Uterus (tissue), 4 donors: ENCODE results near the gene MTHFR. TPM values are rescaled to one million over a fixed set of nuclear protein-coding genes. Genes with fewer than 3 reads are reported as not detected.
A peak's percentile ranks its signal among the peaks of the same experiment; 100 is the strongest.

Source experiments
- DNase-seq, 2 donors: peaks; one replicate each; pipeline ENCODE4 v3.0.0-alpha.2; 2019 to 2020
- H3K27ac ChIP-seq, 2 donors: fragments of 200-600 bp; sonication (generic); 1 replicate in 1 of 2; 2 replicates in 1 of 2; pipeline ENCODE4 v1.5.1; 2016 to 2018
- H3K27me3 ChIP-seq, 2 donors: fragments of 200-600 bp; sonication (generic); one replicate each; pipeline ENCODE4 v1.5.1; 2018 to 2019; ENCODE audit warnings: control low read depth in 1 of 2
- H3K36me3 ChIP-seq, 2 donors: fragments of 200-600 bp; sonication (generic); one replicate each; pipeline ENCODE4 v1.5.1; 2019; ENCODE audit warnings: control low read depth in 1 of 2
- H3K4me1 ChIP-seq, 2 donors: fragments of 200-600 bp; sonication (generic); one replicate each; pipeline ENCODE4 v1.5.1; 2018 to 2019; ENCODE audit warnings: control low read depth in 1 of 2
- H3K4me3 ChIP-seq, 2 donors: fragments of 200-600 bp; sonication (generic); 1 replicate in 1 of 2; 2 replicates in 1 of 2; pipeline ENCODE4 v1.5.1; 2018 to 2019; ENCODE audit warnings: mild to moderate bottlenecking in 1 of 2
- H3K9me3 ChIP-seq, 2 donors: fragments of 200-600 bp; sonication (generic); one replicate each; pipeline ENCODE4 v1.5.1; 2019; ENCODE audit warnings: control low read depth in 1 of 2
- CTCF ChIP-seq, 4 experiments: fragments of 200-600 bp in 2 of 4; fragments of 450-650 bp in 2 of 4; sonication (generic) in 2 of 4; IDR thresholded peaks; one replicate each; pipeline ENCODE4 v1.5.1; 2016 to 2019; ENCODE audit warnings: antibody characterized with exemption in 4 of 4, mild to moderate bottlenecking in 2 of 4, moderate library complexity in 1 of 4
- POLR2A ChIP-seq, 2 donors: fragments of 450-650 bp; IDR thresholded peaks; one replicate each; pipeline ENCODE4 v1.6.1; 2016; ENCODE audit warnings: antibody characterized with exemption in 2 of 2, mild to moderate bottlenecking in 1 of 2, moderate library complexity in 1 of 2
- intact Hi-C: fragments of 100-400 bp; cut with DNase I; formaldehyde crosslinking; loops from one replicate; pipeline ENCODE4 v1.15.1; 2023; ENCODE audit warnings: low total_unique reads
- total RNA-seq, 4 donors: library from RNA; depleted of rRNA in 3 of 4; stranded (reverse); fragments of >200 nt in 3 of 4; gene quantifications; one replicate each; pipeline versions ENCODE4 v1.1.0 to v1.2.4, GENCODE V29; 2014 to 2023
- donor health status: DM: yes; HTN: yes; CAD: no.

Gene MTHFR
- 10 to 100 TPM; 15.0 to 56.8 (median 29.9) TPM for total RNA-seq

GRCh38 chr1:11805422-11806306 lies at the start of gene MTHFR, which contains the start of gene CLCN6:
MTHFR (minus strand) TSS chr1:11805964; CDS start chr1:11803116, 2,848 bp downstream.
CLCN6 (plus strand) TSS chr1:11806191; CDS start chr1:11806263, 72 bp downstream.
- H3K36me3 ChIP-seq: no peaks in the 10 kb centered on the region
- H3K9me3 ChIP-seq: no peaks in the 10 kb centered on the region
- no peaks in the 10 kb centered on the region for H3K27me3 ChIP-seq
- H3K4me3 ChIP-seq: peak within 1 kb of the TSS; percentile 62 to 76
- peak; percentile 99 to 100 for DNase-seq
- H3K4me1 ChIP-seq: peaks cover 6 to 23% of the 10 kb centered on the region in 2 donors
- peak within 1 kb of the TSS; percentile 99 for H3K27ac ChIP-seq
- TF ChIP-seq POLR2A (IDR thresholded peaks at IDR 0.05) (peak; percentile 98 to 99), CTCF (IDR thresholded peaks at IDR 0.05) (peak in 2 of 4 experiments; percentile 17 to 20)
- intact Hi-C loops: loop anchor here (10.0 kb wide), 1 partner anchor 71 kb away; the partner anchor contains the start of gene AGTRAP

GRCh38 chr1:11855430-11855829 lies 49.7 kb upstream of the MTHFR start:
- no peak for DNase-seq
- no peak for TF ChIP-seq POLR2A (IDR thresholded peaks at IDR 0.05)
- TF ChIP-seq CTCF (IDR thresholded peaks at IDR 0.05): no peak
- no peaks in the 10 kb centered on the region for H3K9me3 ChIP-seq
- no peaks in the 10 kb centered on the region for H3K4me1 ChIP-seq
- H3K36me3 ChIP-seq: no peaks in the 10 kb centered on the region
- H3K27ac ChIP-seq: no peak overlapping the region
- intact Hi-C loops: no loop called here
- H3K4me3 ChIP-seq: no peak overlapping the region
- peaks cover 3 to 11% of the 10 kb centered on the region in 2 donors for H3K27me3 ChIP-seq

- no peak for DNase-seq
- peaks cover 3 to 5% of the 10 kb centered on the region in 2 donors for H3K27me3 ChIP-seq
- no peak overlapping the region for H3K4me3 ChIP-seq
- no peaks in the 10 kb centered on the region for H3K4me1 ChIP-seq
- H3K27ac ChIP-seq: no peak overlapping the region
- intact Hi-C loops: no loop called here
- TF ChIP-seq POLR2A (IDR thresholded peaks at IDR 0.05): no peak
- no peak for TF ChIP-seq CTCF (IDR thresholded peaks at IDR 0.05)
- no peaks in the 10 kb centered on the region for H3K36me3 ChIP-seq
- no peaks in the 10 kb centered on the region for H3K9me3 ChIP-seq
Measured at GRCh38 chr1:11854519-11854918, 48.8 kb upstream of the MTHFR start.

- Histone ChIP-seq H3K9me3 (no peaks in the 10 kb centered on the region), H3K27me3 (no peaks in the 10 kb centered on the region), H3K4me3 (no peak overlapping the region), H3K27ac (no peak overlapping the region), H3K4me1 (no peaks in the 10 kb centered on the region), H3K36me3 (no peaks in the 10 kb centered on the region)
- intact Hi-C loops: no loop called here
- DNase-seq: no peak
- no peak for TF ChIP-seq POLR2A (IDR thresholded peaks at IDR 0.05)
- TF ChIP-seq CTCF (IDR thresholded peaks at IDR 0.05): no peak
Measured at GRCh38 chr1:11851180-11851579, 45.4 kb upstream of the MTHFR start.

- TF ChIP-seq POLR2A (IDR thresholded peaks at IDR 0.05) (no peak), CTCF (IDR thresholded peaks at IDR 0.05) (no peak)
- Histone ChIP-seq H3K36me3 (no peaks in the 10 kb centered on the region), H3K9me3 (no peaks in the 10 kb centered on the region), H3K4me3 (no peak overlapping the region), H3K27me3 (no peaks in the 10 kb centered on the region), H3K27ac (no peak overlapping the region), H3K4me1 (no peaks in the 10 kb centered on the region)
- intact Hi-C loops: no loop called here
- DNase-seq: no peak
Measured at GRCh38 chr1:11850156-11850555, 44.4 kb upstream of the MTHFR start.
